AG09309 (cell line): Measurements from ENCODE around the gene SLC22A1.
A peak's percentile ranks its signal among the peaks of the same experiment; 100 is the strongest.
"Not testable (repeated sequence)": the region's sequence is repeated elsewhere in the genome, so short reads cannot be mapped to it uniquely, and the experiment has no call there.

Experiments
- DNase-seq: peaks from one replicate; pipeline ENCODE4 v3.0.0-alpha.2; 2010; ENCODE audit warnings: low read depth
- H3K4me3 ChIP-seq: 2 replicates; pipeline ENCODE4 v1.5.1; 2011; ENCODE audit warnings: mild to moderate bottlenecking, low read depth, low read length, moderate library complexity; ENCODE audit not compliant: control insufficient read depth
- TF ChIP-seq, protein P1 (sequence below): IDR thresholded peaks from 2 replicates; pipeline ENCODE4 v1.5.1; 2011; ENCODE audit warnings: mild to moderate bottlenecking, low read depth, low read length, inconsistent platforms; ENCODE audit not compliant: insufficient read depth, control insufficient read depth; ENCODE audit errors: missing control alignments

Gene SLC22A1

GRCh38 chr6:160137989-160138835 lies 16.6 kb downstream of the SLC22A1 start:
- TF ChIP-seq, protein P1, sequence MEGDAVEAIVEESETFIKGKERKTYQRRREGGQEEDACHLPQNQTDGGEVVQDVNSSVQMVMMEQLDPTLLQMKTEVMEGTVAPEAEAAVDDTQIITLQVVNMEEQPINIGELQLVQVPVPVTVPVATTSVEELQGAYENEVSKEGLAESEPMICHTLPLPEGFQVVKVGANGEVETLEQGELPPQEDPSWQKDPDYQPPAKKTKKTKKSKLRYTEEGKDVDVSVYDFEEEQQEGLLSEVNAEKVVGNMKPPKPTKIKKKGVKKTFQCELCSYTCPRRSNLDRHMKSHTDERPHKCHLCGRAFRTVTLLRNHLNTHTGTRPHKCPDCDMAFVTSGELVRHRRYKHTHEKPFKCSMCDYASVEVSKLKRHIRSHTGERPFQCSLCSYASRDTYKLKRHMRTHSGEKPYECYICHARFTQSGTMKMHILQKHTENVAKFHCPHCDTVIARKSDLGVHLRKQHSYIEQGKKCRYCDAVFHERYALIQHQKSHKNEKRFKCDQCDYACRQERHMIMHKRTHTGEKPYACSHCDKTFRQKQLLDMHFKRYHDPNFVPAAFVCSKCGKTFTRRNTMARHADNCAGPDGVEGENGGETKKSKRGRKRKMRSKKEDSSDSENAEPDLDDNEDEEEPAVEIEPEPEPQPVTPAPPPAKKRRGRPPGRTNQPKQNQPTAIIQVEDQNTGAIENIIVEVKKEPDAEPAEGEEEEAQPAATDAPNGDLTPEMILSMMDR: peak; percentile 74
- no peak overlapping the region for H3K4me3 ChIP-seq
- DNase-seq: peak; percentile 49

GRCh38 chr6:160138839-160139419 lies 17.3 kb downstream of the SLC22A1 start:
- TF ChIP-seq, protein P1: no peak
- no peak for DNase-seq
- H3K4me3 ChIP-seq: no peak overlapping the region

DNA sequence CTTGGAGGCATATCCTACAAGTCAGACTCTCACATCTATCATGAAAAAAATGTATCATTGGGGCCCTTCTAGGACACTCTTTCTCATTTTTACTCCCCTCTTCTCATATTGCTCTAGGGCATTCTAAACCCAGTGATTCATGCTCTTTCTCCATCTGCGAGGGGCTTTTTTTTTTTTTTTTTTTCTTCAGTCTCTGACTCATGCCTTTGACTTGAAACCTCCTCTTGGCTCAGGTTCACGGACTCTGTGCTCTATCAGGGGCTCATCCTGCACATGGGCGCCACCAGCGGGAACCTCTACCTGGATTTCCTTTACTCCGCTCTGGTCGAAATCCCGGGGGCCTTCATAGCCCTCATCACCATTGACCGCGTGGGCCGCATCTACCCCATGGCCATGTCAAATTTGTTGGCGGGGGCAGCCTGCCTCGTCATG lies 17.8 kb downstream of the SLC22A1 start:
- no peak overlapping the region for H3K4me3 ChIP-seq
- TF ChIP-seq, protein P1: peak; percentile 3
- DNase-seq: peak; percentile 73

DNA sequence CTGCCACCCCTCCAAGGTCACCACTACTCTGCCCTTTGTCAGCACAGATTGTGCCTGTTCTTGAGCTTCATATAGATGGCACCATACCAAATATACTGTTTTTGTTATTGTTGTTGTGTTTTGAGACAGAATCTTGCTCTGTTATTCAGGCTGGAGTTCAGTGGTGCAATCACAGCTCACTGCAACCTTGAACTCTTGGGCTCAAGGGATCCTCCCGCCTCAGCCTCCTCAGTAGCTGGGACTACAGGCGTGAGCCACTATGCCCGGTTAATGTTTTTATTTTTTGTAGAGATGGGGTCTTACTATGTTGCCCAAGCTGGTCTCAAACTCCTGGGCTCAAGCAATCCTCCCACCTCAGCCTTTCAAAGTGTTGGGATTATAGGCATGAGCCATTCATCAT lies 18.9 kb downstream of the SLC22A1 start:
- not testable (repeated sequence) for DNase-seq, H3K4me3 ChIP-seq

DNA sequence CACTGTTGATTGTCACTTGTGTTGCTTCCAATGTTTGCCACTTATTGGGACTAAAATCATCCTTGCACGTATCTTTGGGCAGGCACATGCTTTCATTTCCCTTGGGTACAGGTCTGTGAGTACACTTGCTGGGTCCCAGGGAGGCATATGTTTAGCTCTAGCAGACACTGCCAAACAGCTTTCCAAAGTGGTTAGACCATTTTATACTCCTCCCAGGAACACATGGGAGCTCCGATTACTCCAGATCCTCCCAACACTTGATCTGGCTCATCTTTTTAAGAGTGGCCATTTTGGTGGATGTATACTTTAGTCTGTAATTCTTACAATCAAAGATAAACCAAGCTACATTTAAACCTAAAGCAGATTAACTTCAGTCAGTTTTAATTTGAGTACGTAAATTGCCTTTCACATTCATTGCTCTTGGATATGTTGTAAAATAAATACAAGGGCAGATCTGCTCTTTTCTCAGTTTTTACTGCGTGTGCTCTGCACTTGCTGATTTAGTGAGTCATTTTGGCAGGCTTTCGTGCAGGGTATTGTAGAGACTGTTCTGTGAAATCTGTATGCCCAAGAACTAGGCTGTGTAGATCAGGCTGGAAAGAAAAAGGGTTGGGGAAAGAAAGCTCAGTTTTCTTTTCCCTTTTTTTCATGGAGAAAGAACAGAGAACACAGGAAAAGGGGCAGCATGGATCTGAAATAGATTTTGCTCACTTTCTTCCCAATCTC lies 19.5 kb downstream of the SLC22A1 start:
- no peak overlapping the region for H3K4me3 ChIP-seq
- DNase-seq: peak; percentile 42
- TF ChIP-seq, protein P1: no peak

DNA sequence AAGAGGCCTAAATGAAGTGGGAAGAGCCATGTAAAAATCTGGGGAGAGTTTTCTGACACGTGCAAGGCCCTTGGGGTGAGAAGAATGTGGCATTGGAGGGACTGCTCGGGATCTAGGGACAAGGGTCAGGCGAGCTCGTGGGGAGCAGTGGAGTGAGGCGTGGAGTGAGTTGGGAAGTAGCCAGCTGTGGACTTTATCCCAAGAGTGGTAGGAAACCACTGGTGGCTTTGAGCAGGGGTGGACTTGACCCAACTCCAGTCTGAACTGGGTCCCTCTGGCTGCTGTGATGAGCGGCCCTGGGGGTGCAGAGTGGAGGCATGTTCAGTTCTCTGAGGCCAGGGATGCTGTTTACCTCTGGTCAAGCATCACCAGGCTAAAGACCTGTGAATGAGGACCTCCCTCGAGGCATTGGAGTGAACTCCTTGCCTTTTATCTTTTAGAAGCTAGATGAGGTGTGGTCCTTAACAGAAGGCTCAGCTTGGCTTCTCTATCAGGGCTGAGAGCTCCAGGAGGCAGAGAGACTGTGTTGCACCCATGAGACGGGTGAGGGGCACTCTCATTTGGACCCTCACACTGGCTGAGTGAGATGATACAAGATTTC lies 20.6 kb downstream of the SLC22A1 start:
- TF ChIP-seq, protein P1: no peak
- no peak overlapping the region for H3K4me3 ChIP-seq
- DNase-seq: no peak
